ENCODE results near the gene MYO3B. TPM values are rescaled to one million over a fixed set of nuclear protein-coding genes. Genes with fewer than 3 reads are reported as not detected.

Gene MYO3B
- total and polyA plus RNA-seq, 2 of the 8 experiments (the other 6 are each of a cell fraction or from before 2014, with no cell fraction given), result 0.17 to 0.19 TPM

DNA sequence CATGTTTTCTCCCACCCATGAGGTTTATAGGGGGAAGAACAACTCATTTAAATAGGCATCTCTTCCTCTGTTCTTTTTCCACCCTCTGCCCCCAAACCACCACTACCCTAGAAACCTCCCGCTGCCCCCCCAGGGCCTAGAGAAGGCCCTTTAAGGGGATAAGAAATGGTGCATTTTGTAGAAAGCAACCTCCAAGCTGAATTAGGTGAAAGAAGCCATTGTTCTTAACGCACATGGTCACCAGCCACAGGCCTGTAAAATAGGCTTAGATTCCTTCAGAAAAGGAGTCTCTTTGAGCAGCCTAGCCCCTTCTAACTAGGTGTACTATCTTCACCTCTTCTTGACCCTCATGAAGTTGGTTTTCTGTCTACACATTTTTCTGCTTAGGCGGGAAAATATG lies 418.6 kb downstream of the MYO3B start:
- FAIRE-seq (no peak), DNase-seq (ENCODE audit: low read depth in 1 of 2, low spot score in 2 of 2) (no peak)
- Histone ChIP-seq H4K8ac (ENCODE audit: extremely low read depth, insufficient read depth, low read length) (no peak overlapping the region), H3K4ac (replicated peaks; ENCODE audit: insufficient read length, low read depth, low read length) (no peak overlapping the region), H3K9ac (replicated peaks in 1 of 4; ENCODE audit: extremely low read depth in 1 of 4, low read depth in 3 of 4, low read length in 3 of 4) (no peak overlapping the region), H2BK5ac (ENCODE audit: low read depth, low read length) (no peak overlapping the region), H3K9me3 (ENCODE audit: insufficient read depth in 2 of 2, low read depth in 1 of 2, low read length in 1 of 2) (no peaks in the 10 kb centered on the region), H3K27me3 (replicated peaks in 1 of 4; ENCODE audit: control insufficient read depth in 3 of 4, extremely low read depth in 1 of 4, insufficient read depth in 3 of 4, low read length in 3 of 4) (no peaks in the 10 kb centered on the region), H3K14ac (ENCODE audit: insufficient read length) (no peak overlapping the region), H2BK12ac (ENCODE audit: low read depth, low read length) (no peak overlapping the region), H3K4me1 (replicated peaks in 1 of 4; ENCODE audit: control insufficient read depth in 3 of 4, insufficient read depth in 4 of 4, low read length in 3 of 4) (no peaks in the 10 kb centered on the region), H3K56ac (replicated peaks; ENCODE audit: insufficient read length, low read depth, low read length) (no peak overlapping the region), H3K23ac (ENCODE audit: insufficient read length) (no peak overlapping the region), H3K79me1 (ENCODE audit: low read depth, low read length) (no peaks in the 10 kb centered on the region), H3K4me2 (ENCODE audit: insufficient read depth in 1 of 2, low read depth in 2 of 2, low read length in 2 of 2) (no peak overlapping the region), H3K23me2 (ENCODE audit: low read depth, low read length) (no peaks in the 10 kb centered on the region), H2BK20ac (ENCODE audit: low read length) (no peak overlapping the region), H2AFZ (ENCODE audit: low read length) (no peak overlapping the region), H2BK15ac (ENCODE audit: low read length) (no peak overlapping the region), H4K20me1 (replicated peaks in 1 of 2; ENCODE audit: control insufficient read depth in 1 of 2, insufficient read depth in 2 of 2, low read length in 2 of 2) (no peaks in the 10 kb centered on the region), H4K5ac (ENCODE audit: insufficient read length, low read depth, low read length) (no peak overlapping the region), H3K4me3 (ENCODE audit: extremely low read depth in 1 of 4, insufficient read depth in 2 of 4, low read depth in 3 of 4, low read length in 4 of 4) (no peak overlapping the region), H3K27ac (ENCODE audit: low read depth, low read length) (no peak overlapping the region), H3K36me3 (ENCODE audit: control insufficient read depth in 2 of 4, insufficient read depth in 4 of 4, low read length in 3 of 4) (no peaks in the 10 kb centered on the region; a peak in 1 of 8 replicates), H2AK5ac (ENCODE audit: low read depth, low read length) (no peak overlapping the region), H4K91ac (replicated peaks; ENCODE audit: insufficient read length, low read length) (no peak overlapping the region), H2BK120ac (replicated peaks; ENCODE audit: low read depth, low read length) (no peak overlapping the region), H3K18ac (ENCODE audit: extremely low read depth, low read length) (no peak overlapping the region), H3K79me2 (ENCODE audit: control insufficient read depth in 1 of 2, insufficient read depth in 2 of 2, low read length in 2 of 2) (no peaks in the 10 kb centered on the region)
- TF ChIP-seq, protein P1, sequence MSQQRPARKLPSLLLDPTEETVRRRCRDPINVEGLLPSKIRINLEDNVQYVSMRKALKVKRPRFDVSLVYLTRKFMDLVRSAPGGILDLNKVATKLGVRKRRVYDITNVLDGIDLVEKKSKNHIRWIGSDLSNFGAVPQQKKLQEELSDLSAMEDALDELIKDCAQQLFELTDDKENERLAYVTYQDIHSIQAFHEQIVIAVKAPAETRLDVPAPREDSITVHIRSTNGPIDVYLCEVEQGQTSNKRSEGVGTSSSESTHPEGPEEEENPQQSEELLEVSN (IDR thresholded peaks at IDR 0.05), result peak; percentile 31; the same call in 1 of the 2 replicates
- no peak for TF ChIP-seq POLR2A (IDR thresholded peaks at IDR 0.05; ENCODE audit: control extremely low read depth in 1 of 2, low read depth in 2 of 2, low read length in 2 of 2)
- ChIA-PET POLR2A (ENCODE audit: partially characterized antibody) (no interaction called here), CTCF (ENCODE audit: partially characterized antibody) (interaction anchor here (0.8 kb wide), 1 partner anchor 101 kb away, joined by 3 read pairs; no protein-coding TSS in a partner anchor)
- 96% methylated on average over 3 of the region's 3 CpGs; no CpG with 5 or more reads in 1 of the 2 experiments for WGBS, 2 experiments (ENCODE audit: extremely low coverage in 1 of 2, insufficient coverage in 1 of 2, insufficient read length in 1 of 2, insufficient replicate concordance in 2 of 2, low coverage in 1 of 2, low lambda C conversion rate in 2 of 2, missing lambda C conversion rate in 1 of 2)
